GM12873 (cell line): Measurements from ENCODE around the gene CRYM.
A peak's percentile ranks its signal among the peaks of the same experiment; 100 is the strongest.

Source experiments
- TF ChIP-seq, protein P1 (sequence below): IDR thresholded peaks from 2 replicates; pipeline ENCODE4 v1.5.1; 2012; ENCODE audit warnings: low read depth, mild to moderate bottlenecking, moderate library complexity, low read length, control low read depth; ENCODE audit not compliant: insufficient read depth; ENCODE audit errors: missing control alignments

The CRYM gene

DNA sequence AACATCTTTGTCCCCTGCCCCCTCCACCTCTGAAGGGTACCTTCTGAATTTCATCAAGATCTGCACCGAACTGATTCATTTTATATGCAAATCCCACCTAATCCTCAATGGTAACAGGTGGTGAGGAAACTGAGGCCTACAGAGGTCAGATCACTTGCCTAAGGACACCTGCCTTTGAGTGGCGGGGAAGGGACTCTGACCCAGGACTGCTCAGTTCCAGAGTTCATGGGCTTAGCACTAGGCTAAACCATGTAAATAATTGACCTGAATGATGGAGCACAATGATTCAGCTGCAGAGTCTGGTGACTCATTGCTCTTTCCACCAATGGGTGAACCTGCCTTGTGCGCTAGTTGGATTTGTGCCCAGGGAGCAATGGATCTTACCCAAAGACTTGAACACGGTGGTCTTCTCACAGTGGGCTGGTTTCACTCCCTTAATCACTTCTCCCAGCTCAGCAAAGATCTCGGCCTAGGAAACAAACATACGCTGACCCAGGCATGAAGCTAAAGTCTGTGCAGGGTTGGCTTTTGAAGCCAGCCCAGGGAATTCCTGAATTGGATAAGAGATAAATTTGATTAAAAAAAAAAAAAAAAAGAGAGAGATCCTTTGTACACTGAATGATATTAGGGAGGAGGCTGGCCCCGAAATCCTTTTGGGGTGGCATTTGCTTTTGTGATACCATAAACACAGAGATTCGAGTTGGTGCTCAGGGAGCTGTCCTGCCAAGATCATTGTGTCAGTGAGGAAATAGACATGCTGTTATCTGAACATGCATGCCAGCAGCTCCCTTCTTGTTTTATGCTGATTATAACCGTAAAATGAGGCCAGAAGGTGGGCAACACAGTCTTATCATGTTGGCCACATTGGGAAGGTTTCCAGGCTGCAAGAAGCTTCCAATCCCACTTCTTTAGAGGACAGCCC is 17.0 kb downstream of the CRYM start:
- TF ChIP-seq, protein P1, sequence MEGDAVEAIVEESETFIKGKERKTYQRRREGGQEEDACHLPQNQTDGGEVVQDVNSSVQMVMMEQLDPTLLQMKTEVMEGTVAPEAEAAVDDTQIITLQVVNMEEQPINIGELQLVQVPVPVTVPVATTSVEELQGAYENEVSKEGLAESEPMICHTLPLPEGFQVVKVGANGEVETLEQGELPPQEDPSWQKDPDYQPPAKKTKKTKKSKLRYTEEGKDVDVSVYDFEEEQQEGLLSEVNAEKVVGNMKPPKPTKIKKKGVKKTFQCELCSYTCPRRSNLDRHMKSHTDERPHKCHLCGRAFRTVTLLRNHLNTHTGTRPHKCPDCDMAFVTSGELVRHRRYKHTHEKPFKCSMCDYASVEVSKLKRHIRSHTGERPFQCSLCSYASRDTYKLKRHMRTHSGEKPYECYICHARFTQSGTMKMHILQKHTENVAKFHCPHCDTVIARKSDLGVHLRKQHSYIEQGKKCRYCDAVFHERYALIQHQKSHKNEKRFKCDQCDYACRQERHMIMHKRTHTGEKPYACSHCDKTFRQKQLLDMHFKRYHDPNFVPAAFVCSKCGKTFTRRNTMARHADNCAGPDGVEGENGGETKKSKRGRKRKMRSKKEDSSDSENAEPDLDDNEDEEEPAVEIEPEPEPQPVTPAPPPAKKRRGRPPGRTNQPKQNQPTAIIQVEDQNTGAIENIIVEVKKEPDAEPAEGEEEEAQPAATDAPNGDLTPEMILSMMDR, result no peak

DNA sequence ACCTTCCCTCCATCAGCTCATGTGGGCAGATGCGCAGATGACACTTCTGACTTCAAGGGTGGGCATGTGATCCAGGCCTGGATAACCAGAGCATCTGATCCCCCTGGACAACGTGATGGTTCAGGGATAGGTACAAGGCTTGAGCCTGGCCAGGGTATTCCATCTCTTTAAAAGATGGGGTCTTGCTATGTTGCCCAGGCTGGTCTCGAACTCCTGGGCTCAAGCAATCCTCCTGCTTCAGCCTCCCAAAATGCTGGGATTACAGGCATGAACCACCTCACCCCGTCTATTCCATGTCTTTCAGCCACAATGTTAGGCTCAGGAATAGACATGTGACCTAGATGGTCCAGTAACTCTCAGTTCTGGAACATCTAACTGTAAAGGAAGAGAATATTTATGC is 20.8 kb downstream of the CRYM start:
- TF ChIP-seq, protein P1, result no peak

DNA sequence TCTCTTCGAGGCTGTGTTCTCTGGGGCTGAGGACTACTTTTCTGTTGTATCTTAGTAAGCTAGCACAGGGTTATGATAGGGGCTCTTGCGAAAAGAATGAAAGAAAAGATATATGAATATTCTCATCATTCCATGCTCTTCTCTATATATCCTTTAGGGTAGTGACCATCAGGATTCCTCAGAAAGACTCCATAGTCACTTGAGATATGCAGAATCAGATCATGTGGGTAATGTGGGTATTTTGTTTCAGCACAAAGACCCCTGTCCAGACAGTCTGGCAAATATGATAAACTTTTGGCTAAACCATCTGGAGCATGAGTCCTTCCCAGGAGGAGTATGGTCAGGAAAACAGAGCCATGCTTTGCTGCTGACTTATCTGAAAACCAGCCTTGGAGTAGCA is 21.5 kb downstream of the CRYM start:
- TF ChIP-seq, protein P1, result no peak

DNA sequence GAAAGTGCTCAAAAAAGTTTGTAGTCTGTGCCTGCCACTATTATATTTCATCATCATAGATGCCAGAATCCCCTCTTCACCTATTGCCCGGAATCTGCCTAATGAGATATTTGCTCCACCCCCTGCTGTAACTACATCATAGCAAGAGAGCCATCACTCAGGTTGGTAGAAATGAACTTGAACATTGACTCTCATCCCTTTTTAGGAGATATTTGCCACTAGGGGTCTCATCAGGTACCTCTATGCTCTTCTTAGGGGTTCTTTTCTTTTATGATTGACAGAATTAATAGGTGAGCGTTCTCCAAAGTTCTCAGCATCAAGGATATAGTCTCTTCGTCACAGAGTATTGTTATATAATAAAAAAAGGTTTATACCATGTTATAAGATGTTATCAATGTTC is 24.6 kb downstream of the CRYM start:
- TF ChIP-seq, protein P1, result peak; percentile 5

DNA sequence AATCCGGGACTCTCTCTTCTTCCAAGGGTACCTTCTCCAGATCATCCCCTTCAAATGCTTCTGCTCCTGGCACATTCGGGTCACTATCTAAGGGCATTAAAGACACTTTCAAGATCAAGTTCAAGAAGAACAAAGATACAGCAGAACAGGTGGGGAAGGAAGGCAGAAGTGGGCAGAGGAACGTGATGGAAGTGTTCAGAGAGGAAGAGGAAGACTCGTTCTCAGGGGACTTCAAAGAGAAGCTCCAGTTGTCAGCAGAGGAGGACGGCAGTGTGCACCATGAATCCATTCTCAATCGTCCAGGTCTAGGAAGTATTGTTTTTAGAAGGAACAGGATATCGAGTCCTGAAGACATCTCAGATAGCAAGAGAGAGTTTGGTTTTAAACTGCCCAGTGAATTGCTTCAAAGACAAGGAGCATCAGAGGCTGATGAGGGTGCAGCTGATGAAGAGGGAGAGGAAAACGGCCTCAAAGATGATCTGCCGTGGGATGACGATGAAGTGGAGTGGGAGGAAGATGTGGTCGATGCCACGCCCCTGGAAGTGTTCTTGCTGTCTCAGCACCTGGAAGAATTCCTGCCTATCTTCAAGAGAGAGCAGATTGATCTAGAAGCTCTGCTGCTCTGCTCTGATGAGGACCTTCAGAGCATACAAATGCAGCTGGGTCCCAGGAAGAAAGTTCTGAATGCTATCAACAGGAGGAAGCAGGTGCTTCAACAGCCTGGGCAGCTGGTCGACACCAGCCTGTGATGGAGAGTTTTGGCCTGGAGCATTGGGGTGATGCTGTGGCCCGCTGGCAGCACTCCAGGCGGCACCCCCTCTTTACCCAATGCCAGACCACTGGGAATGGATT is 27.8 kb downstream of the CRYM start:
- TF ChIP-seq, protein P1, result no peak

DNA sequence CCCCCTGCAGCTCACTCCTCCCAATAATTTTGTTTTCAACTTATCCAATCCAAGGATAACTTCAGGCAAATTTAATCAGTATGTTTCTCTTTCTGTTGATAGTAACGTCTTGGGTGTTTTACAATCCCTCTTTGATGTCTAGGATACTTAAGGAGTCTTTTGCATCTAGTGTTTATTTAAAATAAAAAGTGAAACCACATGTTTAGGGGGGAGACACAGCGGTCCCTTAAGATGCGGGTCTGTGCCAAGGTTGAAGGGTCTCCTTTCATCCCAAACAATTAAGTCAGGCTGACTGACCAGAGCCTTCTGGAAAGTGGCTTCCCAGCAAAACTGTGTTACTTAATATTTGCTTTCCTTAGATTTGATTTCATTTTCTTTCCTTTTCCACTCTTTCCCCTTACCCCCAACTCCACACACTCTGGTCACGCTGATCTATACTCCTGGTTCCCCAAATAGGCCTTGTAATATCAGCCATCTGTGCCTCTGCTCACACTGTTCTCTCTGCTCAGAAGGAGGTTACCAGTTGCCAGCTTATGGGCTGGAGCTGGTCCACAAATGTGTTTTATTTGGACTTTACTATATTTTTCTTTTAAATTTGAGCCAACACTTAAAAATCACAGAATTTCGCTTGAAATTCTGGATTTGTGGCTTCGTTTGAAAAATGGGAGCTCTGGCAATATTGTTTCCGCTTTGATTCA is 33.4 kb downstream of the CRYM start:
- TF ChIP-seq, protein P1, result no peak
